NCI-H748 treated with DMSO at 0.1 percent for 48 hours (cell line): ENCODE results near the gene SOD3.

ENCODE experiments used
- DNase-seq: peaks from one replicate; lab custom pipeline; 2025; lab: John Stamatoyannopoulos, UW

SOD3 gene

DNA sequence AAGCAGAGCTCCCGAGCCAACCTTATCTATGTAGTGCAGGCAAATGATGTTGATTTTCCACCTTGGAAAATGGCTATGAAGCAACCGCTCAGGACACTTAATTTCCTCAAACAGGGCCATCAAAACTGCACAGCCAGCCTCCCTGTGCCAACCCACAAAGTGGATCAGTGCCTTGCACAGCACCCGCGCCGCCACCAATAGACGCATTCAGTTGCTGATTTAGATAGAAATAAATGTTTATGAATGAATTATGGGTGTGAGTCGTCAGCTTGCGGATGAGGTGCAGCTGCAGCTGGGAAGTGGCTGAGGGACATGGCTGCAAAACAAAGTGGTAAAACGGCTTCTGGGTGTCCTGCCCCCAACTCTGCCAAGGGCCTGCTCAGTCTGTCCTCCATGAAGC lies 47.0 kb downstream of the SOD3 start:
- no peak for DNase-seq

GRCh38 chr4:24843096-24843495 lies 47.7 kb downstream of the SOD3 start:
- no peak for DNase-seq

DNA sequence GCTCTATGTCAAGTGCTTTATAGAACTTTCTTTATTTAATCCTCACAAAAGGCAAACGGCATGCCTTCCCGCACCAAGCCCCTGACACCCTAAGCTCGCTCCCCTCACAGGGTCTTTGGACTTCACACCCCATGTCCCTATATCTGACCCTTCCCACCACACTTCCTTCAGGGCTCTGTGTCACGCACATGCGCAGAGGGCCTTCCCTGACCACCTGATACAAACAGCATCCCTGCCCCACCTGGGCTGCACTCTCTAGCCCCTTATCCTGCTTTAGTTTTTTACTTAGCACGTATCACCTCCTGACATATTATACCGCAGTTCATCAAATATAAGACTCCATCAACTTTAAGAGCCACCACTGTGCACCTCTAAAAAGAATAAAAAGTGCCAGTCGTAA lies 49.8 kb downstream of the SOD3 start:
- DNase-seq: no peak

GRCh38 chr4:24845902-24846301 lies 50.5 kb downstream of the SOD3 start:
- DNase-seq: no peak

- DNase-seq: no peak
Measured at GRCh38 chr4:24846716-24847115, 51.3 kb downstream of the SOD3 start.

DNA sequence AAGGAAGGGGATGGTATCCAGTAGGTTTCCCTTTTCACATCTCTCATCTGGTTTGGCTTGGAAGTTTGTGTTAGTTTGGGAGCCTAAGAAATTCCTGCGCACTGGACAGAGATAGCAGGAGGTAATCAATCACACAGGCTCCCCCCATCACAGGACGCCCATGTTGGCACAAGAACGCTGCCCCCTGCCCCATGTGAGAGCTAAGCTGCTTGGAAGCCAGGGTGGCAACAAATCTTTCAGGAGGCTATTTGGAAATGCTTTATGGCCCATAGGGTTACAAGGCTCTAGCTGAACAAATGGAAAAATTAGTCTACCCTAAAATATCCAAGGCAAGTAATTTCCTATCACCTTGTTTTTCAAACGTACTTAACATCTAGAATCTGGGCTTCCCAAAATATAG lies 54.0 kb downstream of the SOD3 start:
- DNase-seq: no peak

- no peak for DNase-seq
Measured at GRCh38 chr4:24849756-24850155, 54.4 kb downstream of the SOD3 start.
